ENCODE results near the gene MYO9B. TPM values are rescaled to one million over a fixed set of nuclear protein-coding genes. Genes with fewer than 3 reads are reported as not detected.

MYO9B gene
- polyA plus RNA-seq, 1 donor (not counting 4 experiments of a cell fraction or from before 2014, with no cell fraction given): 14.3 TPM

DNA sequence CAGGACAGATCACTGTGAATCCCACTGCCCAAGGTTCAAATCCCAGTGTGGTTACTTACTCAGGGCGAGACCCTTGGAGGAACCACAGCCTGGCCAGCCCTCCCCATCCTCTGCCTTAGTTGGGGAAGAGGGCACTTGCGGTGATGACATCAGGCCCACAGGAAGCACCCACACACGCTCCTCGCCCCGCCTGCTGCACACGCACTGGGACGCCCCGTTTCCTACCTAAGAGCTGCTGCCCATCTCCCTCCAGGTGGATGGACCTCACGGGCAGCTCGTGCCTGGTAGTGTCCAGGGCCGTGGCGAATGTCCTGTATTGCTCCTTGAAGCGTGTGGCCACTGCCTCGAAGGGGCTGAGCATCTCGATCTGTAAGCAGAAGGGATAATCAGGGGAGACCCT lies 19.9 kb upstream of the MYO9B start:
- Histone ChIP-seq H3K4me1 (ENCODE audit: control insufficient read depth, extremely low read depth, insufficient read depth, low read length) (no peaks in the 10 kb centered on the region), H4K20me1 (ENCODE audit: control insufficient read depth, extremely low read depth, insufficient read depth, low read length) (no peaks in the 10 kb centered on the region), H3K9ac (ENCODE audit: control insufficient read depth, extremely low read depth, insufficient read depth, low read length) (no peak overlapping the region), H3K27me3 (ENCODE audit: control insufficient read depth, extremely low read depth, insufficient read depth, low read length) (no peaks in the 10 kb centered on the region), H3K27ac (ENCODE audit: control insufficient read depth, insufficient read depth, low read length) (no peak overlapping the region), H2AFZ (ENCODE audit: control insufficient read depth, low read length) (no peak overlapping the region), H3K4me3 (ENCODE audit: control insufficient read depth in 2 of 3, extremely low read depth in 1 of 3, insufficient read depth in 2 of 3, low read depth in 1 of 3, low read length in 3 of 3) (no peak overlapping the region), H3K4me2 (ENCODE audit: control insufficient read depth, extremely low read depth, insufficient read depth, low read depth, low read length) (no peak overlapping the region), H3K36me3 (ENCODE audit: control insufficient read depth in 2 of 2, extremely low read depth in 1 of 2, insufficient read depth in 2 of 2, low read length in 2 of 2) (peaks cover 3 to 29% of the 10 kb centered on the region in 2 experiments), H3K79me2 (ENCODE audit: control insufficient read depth, insufficient read depth, low read length) (no peaks in the 10 kb centered on the region), H3K9me1 (ENCODE audit: control insufficient read depth, extremely low read depth, insufficient read depth, low read length) (no peaks in the 10 kb centered on the region), H3K9me3 (ENCODE audit: control insufficient read depth, low read depth, low read length) (peaks cover 7% of the 10 kb centered on the region)
- dilution Hi-C loops (cut with MboI; ENCODE audit: extremely low pct_ligation_motif_present, low sequenced_read_pairs): no loop called here
- no peak for DNase-seq (ENCODE audit: low read depth, low spot score)
- TF ChIP-seq EZH2 (IDR thresholded peaks at IDR 0.05; ENCODE audit: low read length): no peak
- TF ChIP-seq, protein P1, sequence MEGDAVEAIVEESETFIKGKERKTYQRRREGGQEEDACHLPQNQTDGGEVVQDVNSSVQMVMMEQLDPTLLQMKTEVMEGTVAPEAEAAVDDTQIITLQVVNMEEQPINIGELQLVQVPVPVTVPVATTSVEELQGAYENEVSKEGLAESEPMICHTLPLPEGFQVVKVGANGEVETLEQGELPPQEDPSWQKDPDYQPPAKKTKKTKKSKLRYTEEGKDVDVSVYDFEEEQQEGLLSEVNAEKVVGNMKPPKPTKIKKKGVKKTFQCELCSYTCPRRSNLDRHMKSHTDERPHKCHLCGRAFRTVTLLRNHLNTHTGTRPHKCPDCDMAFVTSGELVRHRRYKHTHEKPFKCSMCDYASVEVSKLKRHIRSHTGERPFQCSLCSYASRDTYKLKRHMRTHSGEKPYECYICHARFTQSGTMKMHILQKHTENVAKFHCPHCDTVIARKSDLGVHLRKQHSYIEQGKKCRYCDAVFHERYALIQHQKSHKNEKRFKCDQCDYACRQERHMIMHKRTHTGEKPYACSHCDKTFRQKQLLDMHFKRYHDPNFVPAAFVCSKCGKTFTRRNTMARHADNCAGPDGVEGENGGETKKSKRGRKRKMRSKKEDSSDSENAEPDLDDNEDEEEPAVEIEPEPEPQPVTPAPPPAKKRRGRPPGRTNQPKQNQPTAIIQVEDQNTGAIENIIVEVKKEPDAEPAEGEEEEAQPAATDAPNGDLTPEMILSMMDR (optimal IDR thresholded peaks at IDR 0.05 in 1 of 3, IDR thresholded peaks at IDR 0.05 in 1 of 3, conservative IDR thresholded peaks at IDR 0.05 in 1 of 3; ENCODE audit: extremely low read depth in 1 of 3, insufficient read depth in 2 of 3, low read length in 3 of 3): no peak
- FAIRE-seq: no peak

DNA sequence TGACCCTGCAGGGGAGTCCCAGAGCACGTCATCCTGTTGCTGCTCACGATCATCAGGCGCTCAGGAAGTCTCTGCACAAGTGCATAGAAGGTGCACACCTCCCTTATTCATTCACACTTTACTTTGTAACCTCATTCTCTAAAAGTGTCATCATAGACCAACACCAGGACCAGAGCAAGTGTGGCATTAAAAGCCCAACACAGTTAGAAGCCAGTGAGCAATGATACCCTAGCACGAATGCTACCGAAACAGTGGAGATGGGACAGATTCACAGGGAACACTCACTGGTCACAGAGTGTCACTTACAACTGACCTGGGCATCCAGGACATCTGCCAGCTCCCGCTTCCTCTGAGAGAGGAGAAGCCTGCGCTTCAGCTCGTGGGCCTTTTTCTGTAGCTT lies 17.3 kb upstream of the MYO9B start:
- Histone ChIP-seq H3K79me2 (ENCODE audit: control insufficient read depth, insufficient read depth, low read length) (no peaks in the 10 kb centered on the region), H3K9me1 (ENCODE audit: control insufficient read depth, extremely low read depth, insufficient read depth, low read length) (no peaks in the 10 kb centered on the region), H3K4me3 (ENCODE audit: control insufficient read depth in 2 of 3, extremely low read depth in 1 of 3, insufficient read depth in 2 of 3, low read depth in 1 of 3, low read length in 3 of 3) (no peak overlapping the region), H3K9me3 (ENCODE audit: control insufficient read depth, low read depth, low read length) (peaks cover 7% of the 10 kb centered on the region), H4K20me1 (ENCODE audit: control insufficient read depth, extremely low read depth, insufficient read depth, low read length) (no peaks in the 10 kb centered on the region), H3K36me3 (ENCODE audit: control insufficient read depth in 2 of 2, extremely low read depth in 1 of 2, insufficient read depth in 2 of 2, low read length in 2 of 2) (peaks cover 3 to 25% of the 10 kb centered on the region in 2 experiments), H3K4me1 (ENCODE audit: control insufficient read depth, extremely low read depth, insufficient read depth, low read length) (no peaks in the 10 kb centered on the region), H3K9ac (ENCODE audit: control insufficient read depth, extremely low read depth, insufficient read depth, low read length) (no peak overlapping the region), H3K27me3 (ENCODE audit: control insufficient read depth, extremely low read depth, insufficient read depth, low read length) (no peaks in the 10 kb centered on the region), H2AFZ (ENCODE audit: control insufficient read depth, low read length) (no peak overlapping the region), H3K4me2 (ENCODE audit: control insufficient read depth, extremely low read depth, insufficient read depth, low read depth, low read length) (no peak overlapping the region), H3K27ac (ENCODE audit: control insufficient read depth, insufficient read depth, low read length) (no peak overlapping the region)
- dilution Hi-C loops (cut with MboI; ENCODE audit: extremely low pct_ligation_motif_present, low sequenced_read_pairs): no loop called here
- TF ChIP-seq EZH2 (IDR thresholded peaks at IDR 0.05; ENCODE audit: low read length): no peak
- TF ChIP-seq, protein P1 (optimal IDR thresholded peaks at IDR 0.05 in 1 of 3, IDR thresholded peaks at IDR 0.05 in 1 of 3, conservative IDR thresholded peaks at IDR 0.05 in 1 of 3; ENCODE audit: extremely low read depth in 1 of 3, insufficient read depth in 2 of 3, low read length in 3 of 3): no peak
- no peak for FAIRE-seq
- no peak for DNase-seq (ENCODE audit: low read depth, low spot score)
